A549 (cell line): ENCODE measurements around the gene ZFHX3. TPM values are rescaled to one million over a fixed set of nuclear protein-coding genes. Genes with fewer than 3 reads are reported as not detected.
A peak's percentile ranks its signal among the peaks of the same experiment; 100 is the strongest.

Experiments
- ATAC-seq, 2 experiments: fragments of 200-7000 bp in 1 of 2; fragments of >200 bp in 1 of 2; cut with Nextera tagmentation in 1 of 2; cut with Tn5 transposase in 1 of 2; 3 replicates each; pipeline versions ENCODE4 v1.8.0 to v1.9.1; 2018 to 2020; ENCODE audit warnings: mild to moderate bottlenecking in 1 of 2, moderate library complexity in 1 of 2
- CTCF ChIA-PET: fragments of 300-600 bp; sonication (Branson Sonifier 250); formaldehyde crosslinking; extraction: SDS; loops from one replicate; lab custom pipeline; 2021; ENCODE audit warnings: antibody characterized with exemption, inconsistent platforms; lab: Yijun Ruan, JAX
- POLR2A ChIA-PET: fragments of 350-600 bp; formaldehyde crosslinking; extraction: SDS; loops from one replicate; lab custom pipeline; 2021; ENCODE audit warnings: antibody characterized with exemption, inconsistent platforms; lab: Yijun Ruan, JAX
- DNase-seq, 2 experiments: peaks; one replicate each; pipeline versions ENCODE4 v3.0.0 to v3.0.0-alpha.2; 2011 to 2016; ENCODE audit warnings: low read depth in 1 of 2, low spot score in 1 of 2
- FAIRE-seq: peaks from 2 replicates; lab custom pipeline; 2011; peaks lifted over from hg19 to GRCh38; lab: Jason Lieb, UNC
- H3K27ac ChIP-seq, 2 experiments: fragments of >200 bp; sonication (Bioruptor Twin); formaldehyde crosslinking; 3 replicates each; pipeline ENCODE4 v1.5.1; 2016 to 2017
- H3K4me1 ChIP-seq: fragments of >200 bp; sonication (Bioruptor Twin); formaldehyde crosslinking; 3 replicates; pipeline ENCODE4 v1.6.1; 2016
- H3K4me2 ChIP-seq: fragments of >200 bp; sonication (Bioruptor Twin); formaldehyde crosslinking; 3 replicates; pipeline ENCODE4 v1.6.1; 2016
- H3K4me3 ChIP-seq: fragments of >200 bp; sonication (Bioruptor Twin); formaldehyde crosslinking; 3 replicates; pipeline ENCODE4 v1.5.1; 2016
- H3K9me3 ChIP-seq: fragments of >200 bp; sonication (Bioruptor Twin); formaldehyde crosslinking; 3 replicates; pipeline ENCODE4 v1.6.1; 2016
- BCL3 ChIP-seq: fragments of >200 bp; sonication (Bioruptor Twin); formaldehyde crosslinking; IDR thresholded peaks from 3 replicates; pipeline ENCODE4 v1.6.1; 2016
- CEBPB ChIP-seq, 2 experiments: fragments of >200 bp in 1 of 2; sonication (Bioruptor Twin) in 1 of 2; formaldehyde crosslinking in 1 of 2; IDR thresholded peaks; 2 replicates each; pipeline ENCODE4 v1.6.1; 2012 to 2016
- CHD4 ChIP-seq: fragments of 200-600 bp; sonication (generic); IDR thresholded peaks from 2 replicates; pipeline ENCODE4 v1.6.1; 2016; ENCODE audit warnings: antibody characterized with exemption, mild to moderate bottlenecking, borderline replicate concordance
- EHMT2 ChIP-seq: fragments of 200-600 bp; sonication (generic); IDR thresholded peaks from 2 replicates; pipeline ENCODE4 v1.6.1; 2016; ENCODE audit warnings: antibody characterized with exemption, low read depth, mild to moderate bottlenecking, moderate library complexity
- EP300 ChIP-seq, 2 experiments: fragments of >200 bp; sonication (Bioruptor Twin); formaldehyde crosslinking; IDR thresholded peaks; 2 replicates in 1 of 2; 3 replicates in 1 of 2; pipeline ENCODE4 v1.6.1; 2016 to 2017
- FOSB ChIP-seq: fragments of 250-450 bp; sonication (Bioruptor Pico); IDR thresholded peaks from 2 replicates; pipeline ENCODE4 v1.5.0; 2020; ENCODE audit warnings: mild to moderate bottlenecking, moderate library complexity
- HDAC2 ChIP-seq: fragments of 200-600 bp; sonication (generic); IDR thresholded peaks from 2 replicates; pipeline ENCODE4 v1.6.1; 2016
- HOXB13 ChIP-seq: fragments of 250-450 bp; sonication (Bioruptor Pico); IDR thresholded peaks from 2 replicates; pipeline ENCODE4 v1.5.0; 2020; ENCODE audit warnings: low read depth, mild to moderate bottlenecking, moderate library complexity
- HOXB5 ChIP-seq: fragments of 250-450 bp; sonication (Bioruptor Pico); IDR thresholded peaks from 2 replicates; pipeline ENCODE4 v1.5.0; 2020; ENCODE audit warnings: mild to moderate bottlenecking, moderate library complexity
- JUNB ChIP-seq: fragments of >200 bp; sonication (Bioruptor Twin); formaldehyde crosslinking; IDR thresholded peaks from 2 replicates; pipeline ENCODE4 v1.6.1; 2016
- MAFK ChIP-seq: fragments of 450-650 bp; IDR thresholded peaks from 2 replicates; pipeline ENCODE4 v1.6.1; 2014; ENCODE audit not compliant: partially characterized antibody
- NPAS2 ChIP-seq: fragments of 250-450 bp; sonication (Bioruptor Pico); IDR thresholded peaks from 2 replicates; pipeline ENCODE4 v1.8.0; 2022; ENCODE audit warnings: mild to moderate bottlenecking, moderate library complexity, borderline replicate concordance
- RAD21 ChIP-seq, 2 experiments: fragments of >200 bp in 1 of 2; sonication (Bioruptor Twin) in 1 of 2; formaldehyde crosslinking in 1 of 2; IDR thresholded peaks in 1 of 2; conservative IDR thresholded peaks in 1 of 2; 2 replicates in 1 of 2; 3 replicates in 1 of 2; pipeline ENCODE4 v1.6.1; 2012 to 2018; ENCODE audit warnings: inconsistent platforms in 1 of 2
- RARB ChIP-seq: fragments of 250-450 bp; sonication (Bioruptor Pico); IDR thresholded peaks from 2 replicates; pipeline ENCODE4 v1.8.0; 2021; ENCODE audit warnings: mild to moderate bottlenecking, moderate library complexity
- RCOR1 ChIP-seq: fragments of 150-350 bp; IDR thresholded peaks from 2 replicates; pipeline ENCODE4 v1.6.1; 2014; ENCODE audit warnings: antibody characterized with exemption, low read length, low read depth
- RFX5 ChIP-seq: fragments of 450-650 bp; IDR thresholded peaks from 2 replicates; pipeline ENCODE4 v1.7.1; 2014; ENCODE audit warnings: antibody characterized with exemption, mild to moderate bottlenecking, moderate library complexity
- SMC3 ChIP-seq: fragments of >200 bp; sonication (Bioruptor Twin); formaldehyde crosslinking; IDR thresholded peaks from 3 replicates; pipeline ENCODE4 v1.6.1; 2018; ENCODE audit warnings: inconsistent platforms
- TFCP2L1 ChIP-seq: fragments of 250-450 bp; sonication (Bioruptor Pico); IDR thresholded peaks from 2 replicates; pipeline ENCODE4 v1.5.0; 2021; ENCODE audit warnings: mild to moderate bottlenecking
- WGBS: methylation state at CpG from one replicate; pipeline ENCODE4 v1.1.6; 2017; ENCODE audit errors: missing lambda C conversion rate; 5-methylcytosine and 5-hydroxymethylcytosine counted together
- polyA plus RNA-seq, 4 experiments: library from polyadenylated mRNA; depleted of rRNA in 3 of 4; stranded (reverse); fragments of >200 nt; fragmentation: RNase III in 1 of 4; extraction: RNeasy Plus Mini Kit Qiagen cat#74134 plus additional on column Dnase treatment in 1 of 4; gene quantifications; 2 replicates in 3 of 4; 3 replicates in 1 of 4; pipeline ENCODE4 v1.2.3, GENCODE V29; 2011 to 2017
- TF ChIP-seq, protein P1 (sequence below): fragments of 250-450 bp; sonication (Bioruptor Pico); IDR thresholded peaks from 2 replicates; pipeline ENCODE4 v1.5.0; 2021; ENCODE audit warnings: mild to moderate bottlenecking, moderate library complexity, borderline replicate concordance
- TF ChIP-seq, protein P2 (sequence below): fragments of 250-450 bp; sonication (Bioruptor Pico); IDR thresholded peaks from 2 replicates; pipeline ENCODE4 v1.5.0; 2020; ENCODE audit warnings: low read depth, mild to moderate bottlenecking, moderate library complexity
- TF ChIP-seq, protein P3 (sequence below): fragments of 450-650 bp; IDR thresholded peaks from 2 replicates; pipeline ENCODE4 v1.6.1; 2014; ENCODE audit warnings: antibody characterized with exemption

The ZFHX3 gene
- polyA plus RNA-seq, 2 of the 4 experiments (the other 2 are of a cell fraction), result 3.9 to 6.5 TPM

DNA sequence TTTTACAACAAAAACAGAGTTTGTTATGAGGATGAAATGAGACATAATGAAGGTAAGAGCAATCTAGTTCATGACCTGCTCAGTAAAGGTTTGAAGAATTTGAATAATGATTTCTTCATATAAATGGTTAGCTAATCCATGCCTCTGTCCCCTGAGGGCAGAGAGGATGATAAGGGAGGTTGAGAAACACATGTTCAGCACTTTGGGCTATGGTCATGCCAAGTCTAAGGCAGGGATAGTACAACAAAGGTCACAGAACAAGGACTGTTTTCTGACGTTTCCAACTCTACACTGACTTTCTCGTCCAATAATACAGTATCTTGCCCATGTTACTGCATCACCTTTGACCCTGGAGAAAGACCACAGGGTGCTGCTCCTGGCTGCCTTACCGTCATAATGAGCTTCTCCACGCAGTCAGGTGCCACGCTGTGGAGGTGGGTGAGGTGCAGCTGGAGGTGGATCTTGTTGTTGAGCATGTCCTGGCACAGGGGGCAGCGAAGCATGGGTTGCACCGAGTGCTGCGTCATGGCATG is 236.7 kb downstream of the ZFHX3 start:
- no peak for TF ChIP-seq NPAS2 (CRISPR knock-in tag)
- TF ChIP-seq, protein P1, sequence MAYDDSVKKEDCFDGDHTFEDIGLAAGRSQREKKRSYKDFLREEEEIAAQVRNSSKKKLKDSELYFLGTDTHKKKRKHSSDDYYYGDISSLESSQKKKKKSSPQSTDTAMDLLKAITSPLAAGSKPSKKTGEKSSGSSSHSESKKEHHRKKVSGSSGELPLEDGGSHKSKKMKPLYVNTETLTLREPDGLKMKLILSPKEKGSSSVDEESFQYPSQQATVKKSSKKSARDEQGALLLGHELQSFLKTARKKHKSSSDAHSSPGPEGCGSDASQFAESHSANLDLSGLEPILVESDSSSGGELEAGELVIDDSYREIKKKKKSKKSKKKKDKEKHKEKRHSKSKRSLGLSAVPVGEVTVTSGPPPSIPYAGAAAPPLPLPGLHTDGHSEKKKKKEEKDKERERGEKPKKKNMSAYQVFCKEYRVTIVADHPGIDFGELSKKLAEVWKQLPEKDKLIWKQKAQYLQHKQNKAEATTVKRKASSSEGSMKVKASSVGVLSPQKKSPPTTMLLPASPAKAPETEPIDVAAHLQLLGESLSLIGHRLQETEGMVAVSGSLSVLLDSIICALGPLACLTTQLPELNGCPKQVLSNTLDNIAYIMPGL (CRISPR knock-in tag), result no peak
- TF ChIP-seq RFX5, result no peak
- TF ChIP-seq, protein P2, sequence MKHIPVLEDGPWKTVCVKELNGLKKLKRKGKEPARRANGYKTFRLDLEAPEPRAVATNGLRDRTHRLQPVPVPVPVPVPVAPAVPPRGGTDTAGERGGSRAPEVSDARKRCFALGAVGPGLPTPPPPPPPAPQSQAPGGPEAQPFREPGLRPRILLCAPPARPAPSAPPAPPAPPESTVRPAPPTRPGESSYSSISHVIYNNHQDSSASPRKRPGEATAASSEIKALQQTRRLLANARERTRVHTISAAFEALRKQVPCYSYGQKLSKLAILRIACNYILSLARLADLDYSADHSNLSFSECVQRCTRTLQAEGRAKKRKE (CRISPR knock-in tag), result no peak
- TF ChIP-seq JUNB, result no peak
- TF ChIP-seq EHMT2, result no peak
- TF ChIP-seq FOSB (CRISPR knock-in tag), result no peak
- no peak for TF ChIP-seq TFCP2L1 (CRISPR knock-in tag)
- no peak for TF ChIP-seq RCOR1
- TF ChIP-seq HOXB5 (CRISPR knock-in tag), result no peak
- TF ChIP-seq BCL3, result no peak
- TF ChIP-seq SMC3, result no peak
- TF ChIP-seq, all 56 proteins: peak for 0
- ATAC-seq (no peak), FAIRE-seq (no peak), DNase-seq (no peak)
- ChIA-PET CTCF (interaction anchor here (1.3 kb wide), 1 partner anchor 21 kb away, joined by 3 read pairs; no protein-coding TSS in a partner anchor), POLR2A (no interaction called here)
- Histone ChIP-seq H3K4me2 (no peak overlapping the region), H3K4me1 (peaks cover 20% of the 10 kb centered on the region), H3K9me3 (no peaks in the 10 kb centered on the region), H3K27ac (no peak overlapping the region), H3K4me3 (no peak overlapping the region)
- WGBS, result 89% methylated on average over 8 of the region's 8 CpGs

GRCh38 chr16:72810480-72810879 is 237.4 kb downstream of the ZFHX3 start:
- CTCF ChIA-PET, result no interaction called here
- FAIRE-seq, result no peak
- Histone ChIP-seq H3K4me2 (no peak overlapping the region), H3K27ac (no peak overlapping the region), H3K4me3 (no peak overlapping the region), H3K9me3 (no peaks in the 10 kb centered on the region), H3K4me1 (peaks cover 20% of the 10 kb centered on the region)
- no peak for ATAC-seq
- POLR2A ChIA-PET, result no interaction called here
- peak; percentile 68 for TF ChIP-seq MAFK
- TF ChIP-seq, protein P3, sequence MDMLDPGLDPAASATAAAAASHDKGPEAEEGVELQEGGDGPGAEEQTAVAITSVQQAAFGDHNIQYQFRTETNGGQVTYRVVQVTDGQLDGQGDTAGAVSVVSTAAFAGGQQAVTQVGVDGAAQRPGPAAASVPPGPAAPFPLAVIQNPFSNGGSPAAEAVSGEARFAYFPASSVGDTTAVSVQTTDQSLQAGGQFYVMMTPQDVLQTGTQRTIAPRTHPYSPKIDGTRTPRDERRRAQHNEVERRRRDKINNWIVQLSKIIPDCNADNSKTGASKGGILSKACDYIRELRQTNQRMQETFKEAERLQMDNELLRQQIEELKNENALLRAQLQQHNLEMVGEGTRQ, result no peak
- no peak for TF ChIP-seq RAD21 (conservative IDR thresholded peaks at IDR 0.05 in 1 of 2, IDR thresholded peaks at IDR 0.05 in 1 of 2)
- no peak for TF ChIP-seq HDAC2
- TF ChIP-seq, all 56 proteins: peak for 1
- no peak for DNase-seq
- whole genome bisulfite sequencing, result 93% methylated on average over 2 of the region's 2 CpGs

DNA sequence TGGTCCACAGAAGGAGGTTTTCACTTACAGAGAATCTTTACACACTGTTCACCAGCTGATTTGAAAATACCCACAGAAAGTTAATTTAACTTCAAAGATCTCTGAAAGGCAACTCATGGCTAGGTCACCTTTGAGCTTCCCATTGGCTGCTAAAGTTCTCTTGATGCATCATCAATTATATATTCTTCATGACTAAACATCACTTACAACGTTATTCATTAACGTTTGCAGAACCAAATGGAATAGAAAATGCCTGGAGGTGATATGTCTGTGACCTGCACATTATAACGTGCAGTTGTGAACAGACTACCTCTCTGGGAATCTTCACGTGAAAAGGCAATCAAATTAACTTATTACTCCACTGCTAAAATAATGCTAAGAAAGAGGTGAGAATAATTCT is 238.5 kb downstream of the ZFHX3 start:
- ATAC-seq (no peak), FAIRE-seq (no peak), DNase-seq (no peak)
- TF ChIP-seq CEBPB (IDR thresholded peaks at IDR 0.05) (no peak), RARB (CRISPR knock-in tag) (no peak), EP300 (IDR thresholded peaks at IDR 0.05) (no peak), HDAC2 (no peak), NPAS2 (CRISPR knock-in tag) (no peak), CHD4 (no peak), HOXB13 (CRISPR knock-in tag) (no peak)
- Histone ChIP-seq H3K27ac (no peak overlapping the region), H3K4me2 (no peak overlapping the region), H3K4me1 (peaks cover 16% of the 10 kb centered on the region), H3K9me3 (no peaks in the 10 kb centered on the region), H3K4me3 (no peak overlapping the region)
- WGBS, result 56% methylated on average over 4 of the region's 4 CpGs
- POLR2A ChIA-PET, result no interaction called here
- CTCF ChIA-PET, result interaction anchor here (0.7 to 1.2 kb wide), 2 partner anchors 9 to 684 kb away, joined by 3 read pairs; no protein-coding TSS in a partner anchor
